Cardiac septum (tissue), 1 donor: ENCODE results near the gene FGF14. TPM values are rescaled to one million over a fixed set of nuclear protein-coding genes. Genes with fewer than 3 reads are reported as not detected.
"Not testable (repeated sequence)": the region's sequence is repeated elsewhere in the genome, so short reads cannot be mapped to it uniquely, and the experiment has no call there.

Experiments
- DNase-seq: peaks from one replicate; pipeline ENCODE4 v3.0.0-alpha.2; 2020; ENCODE audit warnings: low spot score
- intact Hi-C: fragments of 100-400 bp; cut with DNase I; formaldehyde crosslinking; loops from one replicate; pipeline ENCODE4 v1.14.0; 2022
- total RNA-seq: library from RNA; stranded (reverse); fragmentation: NEBNext Ultra II Directional; extraction: Animal tissue kit (Norgen Biotek cat#: 25700); gene quantifications from one replicate; pipeline ENCODE4 v1.2.1, GENCODE V29; 2021
- donor health status: DM: no; HTN: no; CAD: no.

Gene FGF14
- total RNA-seq, 1 donor from 2014 or later: 4.8 TPM

DNA sequence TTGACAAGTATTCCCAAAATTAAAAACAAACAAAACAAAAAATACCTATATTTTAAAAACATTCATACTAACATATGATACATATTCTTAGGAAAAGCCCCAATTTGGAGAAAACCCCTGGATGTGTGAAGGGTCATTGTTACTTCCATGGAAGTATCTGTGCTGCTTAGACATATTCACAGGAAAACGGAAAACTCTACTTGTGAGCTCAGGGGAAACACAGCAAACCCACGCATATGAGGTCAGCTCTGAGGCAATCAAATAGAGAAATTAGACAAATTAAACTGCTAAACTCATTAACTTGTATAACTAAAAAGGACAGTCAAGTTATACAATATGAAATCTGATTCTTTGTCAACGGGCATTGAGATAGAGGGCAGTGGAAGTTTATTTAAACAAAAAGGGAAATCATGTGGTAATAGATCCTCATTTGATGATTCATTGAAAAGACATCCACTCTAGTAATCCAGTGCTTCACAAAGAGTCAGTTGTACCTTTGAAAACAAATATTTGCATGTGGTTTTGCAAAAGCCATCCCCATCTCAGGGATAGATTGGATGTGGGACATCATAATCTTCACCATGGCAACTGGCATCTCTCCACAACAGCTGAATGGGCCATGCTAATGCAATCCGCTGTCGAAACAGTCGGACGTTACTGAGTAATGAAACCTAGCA, 526.0 kb downstream of the FGF14 start:
- intact Hi-C loops: no loop called here
- DNase-seq: no peak

- intact Hi-C loops: no loop called here
- no peak for DNase-seq
Observed at GRCh38 chr13:101875091-101875490, 526.8 kb downstream of the FGF14 start.

DNA sequence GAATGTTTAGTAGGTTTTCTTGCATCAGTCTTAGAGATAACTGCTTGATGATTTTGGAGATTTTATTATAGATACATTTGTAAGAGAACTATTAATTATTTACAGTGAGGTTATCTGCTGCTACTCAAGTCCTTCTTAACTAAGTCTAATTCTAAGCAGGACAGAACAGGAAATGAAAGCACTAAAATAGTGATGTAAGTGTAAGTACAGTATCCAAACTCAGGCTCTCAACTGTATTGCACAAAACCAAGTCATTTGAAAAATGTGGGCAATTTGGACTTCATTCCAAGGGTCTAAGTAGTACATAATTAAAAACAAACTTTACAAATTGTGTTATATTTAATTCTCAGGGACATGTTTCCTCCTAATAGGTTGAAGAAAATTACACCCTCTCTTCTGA, 532.3 kb downstream of the FGF14 start:
- intact Hi-C loops: loop anchor here (5.0 to 10.0 kb wide), 2 partner anchors 48 to 145 kb away; no protein-coding TSS in a partner anchor
- no peak for DNase-seq

DNA sequence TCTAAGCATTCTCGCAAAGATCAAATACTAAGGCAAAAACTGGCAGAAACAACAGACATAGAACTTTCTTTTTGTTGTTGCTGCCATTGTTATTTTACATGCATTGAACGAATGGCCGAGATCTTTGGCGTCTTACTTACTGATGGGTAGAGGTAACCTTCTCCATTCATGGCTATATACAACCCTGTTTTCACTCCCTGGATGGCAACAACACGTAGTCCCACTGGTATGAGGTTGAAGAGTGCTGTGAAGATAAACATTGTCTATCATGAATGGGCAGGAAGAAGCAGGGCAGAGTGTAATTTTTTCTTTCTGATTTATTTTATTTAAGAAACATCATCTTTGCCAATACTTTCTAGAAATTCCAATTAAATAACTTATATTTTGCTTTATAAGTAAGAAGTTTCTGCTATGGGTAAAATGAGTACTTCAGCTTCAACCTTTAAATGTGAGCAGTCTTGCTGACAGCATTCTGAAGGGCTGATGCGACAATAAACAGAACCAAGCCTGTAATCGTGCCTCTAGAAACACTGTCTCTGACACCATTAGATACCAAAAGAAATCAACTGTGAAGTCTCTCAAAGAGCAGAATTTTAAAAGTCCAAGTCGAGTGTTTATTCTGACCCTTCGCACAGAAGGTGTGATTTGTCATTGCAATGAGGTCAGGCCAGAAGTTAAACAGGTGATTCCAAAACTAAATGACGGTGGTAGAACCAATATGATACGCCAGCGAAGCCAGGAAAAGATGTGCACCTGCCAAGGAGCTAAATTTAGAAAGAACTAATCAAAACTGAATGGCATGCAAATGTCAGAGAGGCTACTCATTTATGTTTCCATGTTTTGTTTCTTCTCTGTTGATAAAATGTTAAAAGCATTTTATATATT, 533.0 kb downstream of the FGF14 start:
- intact Hi-C loops: loop anchor here (5.0 to 10.0 kb wide), 2 partner anchors 48 to 146 kb away; no protein-coding TSS in a partner anchor

GRCh38 chr13:101866889-101867581, 534.8 kb downstream of the FGF14 start:
- intact Hi-C loops: loop anchor here (5.0 to 10.0 kb wide), 2 partner anchors 50 to 148 kb away; no protein-coding TSS in a partner anchor

More for the DNA sequence above, 533.0 kb downstream of the FGF14 start:
- DNase-seq: no peak

DNA sequence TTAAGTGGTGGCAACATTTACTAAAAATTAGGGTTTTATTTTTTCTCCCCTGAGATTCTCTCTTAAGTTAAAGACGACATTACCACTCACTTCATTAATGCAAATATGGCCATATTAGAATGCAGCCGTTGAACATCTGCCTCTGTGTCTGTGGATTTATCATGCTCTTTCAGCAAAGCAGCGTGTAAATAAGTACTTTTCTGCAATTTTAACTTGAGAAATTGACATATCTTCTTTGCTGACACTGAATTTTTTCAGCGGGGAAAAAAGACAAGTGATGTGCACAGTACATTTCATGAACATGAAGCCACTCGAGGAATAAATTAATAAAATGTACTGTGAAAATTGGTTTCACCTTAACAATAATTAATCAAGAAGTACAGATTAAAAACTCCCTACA, 543.0 kb downstream of the FGF14 start:
- intact Hi-C loops: no loop called here
- no peak for DNase-seq

More at GRCh38 chr13:101866889-101867581, 534.8 kb downstream of the FGF14 start:
- no peak for DNase-seq

DNA sequence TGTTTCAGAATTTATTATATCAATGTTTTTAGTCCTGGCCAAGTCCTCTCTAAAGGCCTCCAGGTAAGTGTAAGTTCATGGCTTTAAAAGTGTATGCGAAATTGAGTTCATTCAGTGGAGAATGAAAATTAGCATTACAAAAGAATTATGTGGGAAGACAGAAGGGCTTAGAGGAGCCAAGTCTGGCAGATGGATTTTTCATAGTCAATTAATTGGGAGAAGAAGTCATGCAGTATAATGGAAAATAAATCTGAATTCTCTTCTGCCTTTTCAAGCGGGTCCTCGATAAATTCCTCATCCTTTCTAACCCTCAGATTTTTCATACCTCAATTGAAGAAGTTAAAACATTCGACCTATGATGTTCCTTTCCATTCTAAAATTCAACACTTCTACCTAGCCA, 555.1 kb downstream of the FGF14 start:
- intact Hi-C loops: no loop called here
- no peak for DNase-seq

- intact Hi-C loops: no loop called here
- no peak for DNase-seq
Observed at GRCh38 chr13:101846249-101846648, 555.6 kb downstream of the FGF14 start.

DNA sequence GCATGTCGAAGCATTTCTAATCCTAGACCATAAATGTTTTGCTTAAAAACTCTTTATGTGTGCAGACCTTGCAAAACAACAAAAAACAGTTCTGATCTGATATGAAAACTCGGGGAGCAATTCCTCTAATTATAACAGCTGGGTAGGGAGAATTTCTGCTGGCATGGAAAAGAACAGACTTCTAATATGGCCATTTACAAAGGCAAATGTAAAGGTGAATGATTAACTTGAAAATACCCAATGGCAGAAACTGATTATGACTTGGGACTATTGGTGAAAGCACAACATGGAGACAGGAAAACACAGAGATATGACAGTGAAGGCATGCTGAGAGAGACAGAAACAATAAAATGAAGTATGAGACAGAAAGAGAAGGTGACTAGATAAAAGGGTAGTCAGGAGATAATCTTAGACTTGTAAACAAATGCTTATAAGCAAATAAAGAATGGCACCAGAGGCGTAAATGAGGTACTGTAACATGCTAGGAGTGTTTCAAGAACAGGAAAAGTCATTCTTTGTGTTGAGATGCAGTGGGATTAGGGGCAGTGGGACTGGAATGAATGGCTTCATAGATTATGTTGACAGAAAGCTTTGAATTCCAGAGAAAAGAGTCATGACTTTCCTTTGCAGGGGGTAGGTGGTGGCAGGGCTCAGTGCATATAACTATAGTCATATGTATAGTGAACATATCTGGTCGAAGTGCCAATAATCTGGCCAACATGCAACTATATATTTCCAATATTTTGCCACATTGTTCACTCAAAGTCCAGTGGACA, 556.4 kb downstream of the FGF14 start:
- no peak for DNase-seq
- intact Hi-C loops: no loop called here

- intact Hi-C loops: no loop called here
- DNase-seq: no peak
Observed at GRCh38 chr13:101841698-101842097, 560.1 kb downstream of the FGF14 start.

GRCh38 chr13:101838323-101838722, 563.5 kb downstream of the FGF14 start:
- intact Hi-C loops: no loop called here
- DNase-seq: no peak

- intact Hi-C loops, DNase-seq: not testable (repeated sequence)
Observed at GRCh38 chr13:101837778-101838177, 564.1 kb downstream of the FGF14 start.

DNA sequence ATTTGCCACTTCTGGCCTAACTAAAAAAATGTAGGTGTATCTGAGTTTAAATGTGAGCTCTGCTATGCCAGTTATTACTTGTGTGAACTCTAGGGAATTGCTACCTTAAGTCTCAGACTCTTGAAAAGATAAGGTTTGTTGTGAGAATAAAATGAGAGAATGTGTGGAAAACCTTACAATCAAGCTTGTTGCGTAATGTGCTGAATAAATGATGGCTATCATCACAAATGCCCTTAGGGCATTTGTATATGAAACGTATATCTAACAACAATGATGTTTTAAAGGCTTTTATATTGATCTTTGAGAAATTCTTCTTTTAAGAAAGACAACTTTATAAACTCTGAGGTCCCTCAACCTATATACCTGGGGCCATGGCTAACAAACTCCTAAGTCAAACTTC, 564.6 kb downstream of the FGF14 start:
- no peak for DNase-seq
- intact Hi-C loops: no loop called here

GRCh38 chr13:101835920-101836319, 565.9 kb downstream of the FGF14 start:
- intact Hi-C loops: no loop called here
- DNase-seq: no peak

DNA sequence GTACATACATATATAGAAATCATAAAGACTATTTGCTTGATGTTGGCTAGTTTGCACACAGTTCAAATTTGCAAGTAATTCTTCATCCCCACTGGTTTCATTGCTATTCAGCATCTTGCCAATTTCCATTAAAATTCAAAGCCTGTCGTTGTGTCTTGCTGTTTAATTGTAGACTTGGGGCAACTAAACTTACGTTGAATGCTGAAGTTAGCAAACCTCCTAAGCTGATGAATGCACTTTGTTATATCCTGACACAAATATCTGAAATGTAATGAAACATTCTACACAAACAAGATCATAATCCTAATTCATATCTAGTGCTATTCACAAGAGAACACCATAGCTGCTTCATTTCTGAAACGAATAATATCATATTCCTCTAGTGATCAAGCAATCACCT, 568.2 kb downstream of the FGF14 start:
- no peak for DNase-seq
- intact Hi-C loops: no loop called here

- intact Hi-C loops: no loop called here
- DNase-seq: no peak
Observed at GRCh38 chr13:101830035-101830434, 571.8 kb downstream of the FGF14 start.

DNA sequence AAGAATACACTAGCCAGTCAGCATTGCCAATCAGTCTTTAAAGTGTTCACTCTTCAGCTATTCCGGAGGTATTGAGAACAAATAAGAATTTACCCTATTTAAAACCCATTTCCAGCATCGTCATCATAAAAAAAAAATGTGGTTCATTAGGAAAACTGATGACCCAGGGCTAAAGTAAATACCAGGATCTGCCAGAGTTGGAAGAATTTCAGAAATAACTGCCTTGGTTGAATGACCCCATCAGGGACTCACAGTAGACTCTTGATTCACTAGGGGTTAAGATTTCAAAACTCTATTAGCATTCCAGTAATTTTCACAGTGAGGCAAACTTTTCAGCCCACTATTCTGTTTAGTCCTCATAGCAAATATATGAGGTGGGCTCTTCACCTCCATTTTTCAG, 572.4 kb downstream of the FGF14 start:
- no peak for DNase-seq

GRCh38 chr13:101828119-101828518, 573.7 kb downstream of the FGF14 start:
- DNase-seq: no peak
- intact Hi-C loops: no loop called here

More for the DNA sequence above, 572.4 kb downstream of the FGF14 start:
- intact Hi-C loops: no loop called here

DNA sequence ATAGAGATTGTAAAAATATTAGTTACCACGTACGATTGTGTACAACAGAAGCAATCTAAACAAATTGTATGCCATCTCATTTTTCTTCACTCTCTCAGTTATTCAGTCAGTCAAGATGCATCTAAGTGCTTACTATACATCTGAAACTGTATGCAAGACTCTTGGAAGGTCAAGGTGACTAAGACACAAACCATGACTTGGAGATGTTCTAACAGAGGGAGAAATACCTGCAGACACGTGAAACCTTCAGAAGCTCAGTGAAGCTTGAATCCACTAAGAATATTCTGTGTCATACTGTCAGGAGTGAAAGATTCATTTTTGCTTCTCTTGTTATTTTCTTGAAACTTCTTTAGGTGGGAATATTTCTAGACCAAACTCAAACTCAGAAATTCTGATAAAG, 584.0 kb downstream of the FGF14 start:
- DNase-seq: no peak
- intact Hi-C loops: no loop called here
